Measurements from ENCODE around the gene RPUSD1.

RPUSD1 gene

DNA sequence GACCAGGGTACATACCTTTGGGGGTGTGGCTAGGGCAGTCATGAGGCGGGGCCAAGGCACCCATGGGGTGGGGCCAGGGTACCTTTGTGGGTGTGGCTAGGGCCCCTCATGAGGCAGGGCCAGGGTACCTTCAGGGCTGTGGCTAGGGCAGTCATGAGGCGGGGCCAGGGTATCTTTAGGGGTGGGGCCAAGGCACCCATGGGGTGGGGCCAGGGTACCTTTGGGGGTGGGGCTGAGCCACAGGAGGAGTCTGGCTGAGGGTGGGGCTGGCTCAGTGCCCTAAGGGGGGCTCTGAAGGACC is 8.9 kb upstream of the RPUSD1 start:
- peak; percentile 18 for ATAC-seq

GRCh38 chr16:796296-797119 is 8.3 kb upstream of the RPUSD1 start:
- Mint-ChIP-seq H3K36me3 (ENCODE audit: low read depth) (peaks cover 12% of the 10 kb centered on the region), H3K27me3 (peaks cover 2% of the 10 kb centered on the region), H3K27ac (no peak overlapping the region), H3K4me1 (no peaks in the 10 kb centered on the region), H3K4me3 (no peak overlapping the region), H3K9me3 (no peaks in the 10 kb centered on the region)
- DNase-seq (no peak), ATAC-seq (no peak)

More for the DNA sequence above, 8.9 kb upstream of the RPUSD1 start:
- Mint-ChIP-seq H3K9me3 (no peaks in the 10 kb centered on the region), H3K36me3 (ENCODE audit: low read depth) (peaks cover 10% of the 10 kb centered on the region), H3K27ac (no peak overlapping the region), H3K27me3 (peaks cover 2% of the 10 kb centered on the region), H3K4me1 (no peaks in the 10 kb centered on the region), H3K4me3 (no peak overlapping the region)
- no peak for DNase-seq

DNA sequence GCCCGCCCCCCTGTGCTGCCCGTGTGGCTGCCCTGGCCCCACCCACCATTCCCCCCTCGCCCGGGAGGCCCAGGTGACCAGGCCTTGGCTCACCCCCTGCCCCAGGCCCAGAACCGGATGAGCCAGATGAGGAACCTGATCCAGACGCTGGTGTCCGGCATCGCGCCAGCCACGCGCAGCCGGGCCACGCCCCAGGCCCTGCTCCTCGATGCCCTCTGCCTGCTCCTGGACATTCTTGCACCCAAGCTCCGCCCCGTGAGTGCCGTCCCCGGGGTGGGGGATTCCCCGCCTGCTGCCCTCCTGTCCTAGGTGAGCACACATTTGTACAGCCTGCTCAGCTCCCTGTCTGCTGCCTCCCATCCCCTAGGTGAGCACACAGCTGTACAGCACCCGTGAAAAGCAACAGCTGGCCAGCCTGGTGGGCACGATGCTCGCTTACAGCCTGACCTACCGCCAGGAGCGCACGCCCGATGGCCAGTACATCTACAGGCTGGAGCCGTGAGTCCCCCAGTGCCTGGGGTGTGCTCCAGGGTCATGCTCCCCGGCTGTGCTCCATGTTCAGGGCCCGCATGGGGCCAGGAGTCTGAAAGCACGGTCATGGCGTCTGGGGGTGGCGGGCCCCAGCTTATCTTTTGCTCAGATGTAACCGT is 7.5 kb upstream of the RPUSD1 start:
- no peak overlapping the region for H3K27ac Mint-ChIP-seq
- no peak overlapping the region for H3K4me3 Mint-ChIP-seq
- no peaks in the 10 kb centered on the region for H3K4me1 Mint-ChIP-seq
- DNase-seq (no peak), ATAC-seq (no peak)
- peaks cover 2% of the 10 kb centered on the region for H3K27me3 Mint-ChIP-seq
- no peaks in the 10 kb centered on the region for H3K9me3 Mint-ChIP-seq
- H3K36me3 Mint-ChIP-seq (ENCODE audit: low read depth): peaks cover 19% of the 10 kb centered on the region

- DNase-seq: no peak
- Mint-ChIP-seq H3K4me3 (no peak overlapping the region), H3K27me3 (peaks cover 2% of the 10 kb centered on the region), H3K4me1 (no peaks in the 10 kb centered on the region), H3K36me3 (ENCODE audit: low read depth) (peaks cover 19% of the 10 kb centered on the region), H3K27ac (no peak overlapping the region), H3K9me3 (no peaks in the 10 kb centered on the region)
- no peak for ATAC-seq
Measured at GRCh38 chr16:794853-795466, 6.8 kb upstream of the RPUSD1 start.

DNA sequence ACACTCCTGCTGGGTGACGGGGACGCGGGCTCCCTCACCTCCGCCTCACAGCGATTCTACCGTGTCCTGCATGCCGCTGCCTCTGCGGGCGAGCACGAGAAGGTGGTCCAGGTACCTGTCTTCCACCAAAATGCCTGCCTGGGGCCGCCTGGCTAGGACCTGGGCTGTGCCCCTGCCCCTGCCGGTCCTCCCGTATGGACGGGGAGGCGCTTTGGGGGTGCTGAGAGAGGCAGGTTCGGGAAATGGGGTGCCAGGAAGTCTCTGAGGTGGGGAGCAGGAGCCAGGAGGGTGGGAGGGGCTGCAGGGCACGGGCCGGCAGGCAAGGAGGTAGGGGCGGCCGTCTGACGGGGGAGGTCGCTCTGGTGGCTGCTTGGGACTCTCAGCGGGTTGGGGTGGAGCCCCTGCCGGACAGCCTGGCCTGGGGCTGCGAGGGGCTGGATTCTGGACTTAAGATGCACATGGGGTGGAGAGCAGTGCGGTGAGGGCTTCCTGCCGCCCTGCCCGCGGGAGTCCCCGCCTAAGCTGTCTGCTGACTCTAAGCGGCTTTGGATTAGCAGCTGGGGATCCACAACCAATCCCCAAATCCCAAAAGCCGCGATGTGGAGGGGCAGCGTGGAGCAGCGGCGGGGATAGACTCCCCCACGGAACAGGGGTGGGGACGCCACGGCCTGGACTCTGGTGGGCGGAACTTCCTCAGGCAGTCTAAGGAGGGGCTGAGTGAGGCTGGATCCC is 6.1 kb upstream of the RPUSD1 start:
- H3K4me3 Mint-ChIP-seq: no peak overlapping the region
- ATAC-seq (no peak), DNase-seq (no peak)
- H3K9me3 Mint-ChIP-seq: no peaks in the 10 kb centered on the region
- H3K4me1 Mint-ChIP-seq: peaks cover 2% of the 10 kb centered on the region
- peaks cover 19% of the 10 kb centered on the region for H3K36me3 Mint-ChIP-seq (ENCODE audit: low read depth)
- no peak overlapping the region for H3K27ac Mint-ChIP-seq
- H3K27me3 Mint-ChIP-seq: peaks cover 2% of the 10 kb centered on the region

DNA sequence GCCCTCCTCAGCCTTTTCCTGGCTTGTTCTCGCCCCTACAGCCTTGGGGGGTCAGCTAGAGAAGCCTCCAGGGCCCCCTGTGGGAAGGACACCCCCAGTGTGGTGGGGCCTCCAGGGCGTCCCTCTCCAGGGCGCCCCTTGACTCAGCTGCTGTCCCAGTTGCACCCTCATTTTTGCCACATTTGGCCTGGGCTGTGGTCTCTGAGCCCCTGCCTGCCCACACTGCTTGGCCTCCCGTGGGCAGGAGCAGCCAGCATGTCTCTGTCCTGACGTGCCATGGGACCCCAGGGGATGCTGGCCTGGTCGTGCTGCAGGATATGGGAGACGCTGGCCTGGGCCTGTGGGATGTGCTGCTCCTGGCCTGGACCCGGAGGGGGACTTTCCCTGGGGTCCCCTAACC is 5.2 kb upstream of the RPUSD1 start:
- H3K27ac Mint-ChIP-seq: no peak overlapping the region
- DNase-seq: no peak
- no peaks in the 10 kb centered on the region for H3K9me3 Mint-ChIP-seq
- H3K4me1 Mint-ChIP-seq: peaks cover 2% of the 10 kb centered on the region
- H3K36me3 Mint-ChIP-seq (ENCODE audit: low read depth): peaks cover 17% of the 10 kb centered on the region
- no peaks in the 10 kb centered on the region for H3K27me3 Mint-ChIP-seq
- H3K4me3 Mint-ChIP-seq: no peak overlapping the region
- no peak for ATAC-seq

DNA sequence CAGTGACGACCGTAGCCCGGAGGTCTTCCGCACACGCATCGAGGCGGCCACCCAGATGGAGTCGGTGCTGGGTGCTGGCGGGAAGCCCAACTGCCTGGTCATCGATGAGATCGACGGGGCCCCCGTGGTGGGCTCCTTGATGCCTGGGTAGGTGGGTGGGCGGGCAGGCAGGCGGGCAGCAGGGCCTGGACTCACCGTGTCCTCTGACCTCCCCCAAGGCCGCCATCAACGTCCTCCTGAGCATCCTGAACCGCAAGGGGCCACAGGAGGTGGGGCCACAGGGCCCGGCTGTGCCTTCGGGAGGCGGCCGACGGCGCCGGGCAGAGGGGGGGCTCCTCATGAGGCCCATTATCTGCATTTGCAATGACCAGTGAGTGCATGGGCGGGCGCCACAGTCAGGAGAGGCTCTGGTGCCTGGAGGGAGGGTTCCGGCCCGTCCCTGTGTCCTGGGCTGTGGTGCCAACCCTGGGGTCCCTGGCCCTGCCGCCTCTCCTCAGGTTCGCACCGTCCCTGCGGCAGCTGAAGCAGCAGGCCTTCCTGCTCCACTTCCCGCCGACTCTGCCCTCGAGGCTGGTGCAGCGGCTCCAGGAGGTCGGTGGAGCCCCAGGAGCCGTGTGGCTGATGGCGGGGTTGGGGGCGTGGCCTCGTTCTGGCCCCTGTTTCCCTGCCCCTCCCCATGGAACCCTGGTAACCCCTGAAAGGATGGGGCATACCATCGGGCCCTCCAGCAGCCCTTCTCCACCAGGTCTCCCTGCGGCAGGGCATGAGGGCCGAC is 4.2 kb upstream of the RPUSD1 start:
- Mint-ChIP-seq H3K27me3 (no peaks in the 10 kb centered on the region), H3K9me3 (no peaks in the 10 kb centered on the region), H3K27ac (no peak overlapping the region), H3K36me3 (ENCODE audit: low read depth) (peaks cover 13% of the 10 kb centered on the region), H3K4me3 (no peak overlapping the region), H3K4me1 (peaks cover 2% of the 10 kb centered on the region)
- DNase-seq (no peak), ATAC-seq (no peak)

GRCh38 chr16:791131-791530 is 3.0 kb upstream of the RPUSD1 start:
- Mint-ChIP-seq H3K36me3 (ENCODE audit: low read depth) (peaks cover 12% of the 10 kb centered on the region), H3K9me3 (no peaks in the 10 kb centered on the region), H3K4me1 (peaks cover 7% of the 10 kb centered on the region), H3K27me3 (no peaks in the 10 kb centered on the region), H3K27ac (no peak overlapping the region), H3K4me3 (peak overlapping the region; percentile 44)
- no peak for ATAC-seq
- DNase-seq: no peak

DNA sequence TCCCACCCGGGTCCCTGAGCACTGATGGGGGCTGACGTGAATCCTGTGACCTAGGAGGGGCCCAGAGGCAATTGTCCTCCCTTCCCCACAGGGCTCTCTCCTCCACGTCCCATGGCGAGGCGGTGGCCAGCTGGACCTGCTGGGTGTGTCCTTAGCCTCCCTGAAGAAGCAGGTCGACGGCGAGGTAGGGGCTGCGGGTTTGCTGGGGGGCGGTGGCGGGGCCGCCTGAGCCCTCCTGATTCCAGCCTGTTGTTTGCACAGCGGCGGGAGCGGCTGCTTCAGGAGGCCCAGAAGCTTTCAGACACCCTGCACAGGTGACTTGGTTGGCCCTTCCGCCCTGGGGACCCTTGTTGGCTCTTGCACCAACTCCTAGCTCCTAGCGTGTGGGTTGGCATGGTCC is 1.9 kb upstream of the RPUSD1 start:
- Mint-ChIP-seq H3K27me3 (no peaks in the 10 kb centered on the region), H3K9me3 (no peaks in the 10 kb centered on the region), H3K27ac (no peak overlapping the region), H3K4me3 (peak overlapping the region; percentile 72), H3K36me3 (ENCODE audit: low read depth) (peaks cover 12% of the 10 kb centered on the region), H3K4me1 (peaks cover 7% of the 10 kb centered on the region)
- DNase-seq (no peak), ATAC-seq (no peak)

DNA sequence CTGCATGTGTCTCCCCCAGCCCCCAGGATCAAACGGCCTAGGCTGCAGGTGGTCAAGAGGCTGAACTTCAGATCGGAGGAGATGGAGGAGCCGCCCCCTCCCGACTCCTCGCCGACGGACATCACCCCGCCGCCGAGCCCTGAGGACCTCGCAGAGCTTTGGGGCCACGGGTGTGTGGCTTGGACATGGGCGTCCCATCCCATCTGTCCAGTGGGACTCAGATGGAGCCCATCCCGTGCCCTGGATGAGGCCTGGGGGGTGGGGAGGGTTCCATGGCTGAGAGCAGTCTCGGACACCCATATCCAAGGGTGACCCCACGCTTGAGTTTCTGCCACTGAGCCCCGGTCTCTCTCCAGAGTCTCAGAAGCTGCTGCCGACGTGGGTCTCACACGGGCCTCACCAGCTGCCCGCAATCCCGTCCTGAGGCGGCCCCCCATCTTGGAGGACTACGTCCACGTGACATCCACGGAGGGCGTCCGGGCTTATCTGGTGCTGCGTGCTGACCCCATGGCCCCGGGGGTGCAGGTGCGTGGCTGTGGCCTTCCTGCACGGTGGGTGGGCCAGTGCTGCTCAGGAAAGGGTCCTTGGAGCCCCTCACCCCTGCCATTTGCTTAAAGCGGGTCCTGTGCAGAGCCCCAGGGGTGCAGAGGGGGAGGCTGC is 1.1 kb upstream of the RPUSD1 start:
- Mint-ChIP-seq H3K36me3 (ENCODE audit: low read depth) (peaks cover 16% of the 10 kb centered on the region), H3K9me3 (no peaks in the 10 kb centered on the region), H3K27ac (no peak overlapping the region), H3K4me1 (peaks cover 7% of the 10 kb centered on the region), H3K4me3 (peak overlapping the region; percentile 72), H3K27me3 (no peaks in the 10 kb centered on the region)
- DNase-seq: no peak
- no peak for ATAC-seq

- peak within 1 kb of the TSS; percentile 85 for H3K4me3 Mint-ChIP-seq
- H3K36me3 Mint-ChIP-seq (ENCODE audit: low read depth): peaks cover 16% of the 10 kb centered on the region
Measured at GRCh38 chr16:788399-789126, 382 bp upstream of the RPUSD1 start, which contains the start of gene CHTF18. Gene CHTF18, plus strand, starts transcription at chr16:788620. Its CDS starts 65 bp downstream, at chr16:788685.

DNA sequence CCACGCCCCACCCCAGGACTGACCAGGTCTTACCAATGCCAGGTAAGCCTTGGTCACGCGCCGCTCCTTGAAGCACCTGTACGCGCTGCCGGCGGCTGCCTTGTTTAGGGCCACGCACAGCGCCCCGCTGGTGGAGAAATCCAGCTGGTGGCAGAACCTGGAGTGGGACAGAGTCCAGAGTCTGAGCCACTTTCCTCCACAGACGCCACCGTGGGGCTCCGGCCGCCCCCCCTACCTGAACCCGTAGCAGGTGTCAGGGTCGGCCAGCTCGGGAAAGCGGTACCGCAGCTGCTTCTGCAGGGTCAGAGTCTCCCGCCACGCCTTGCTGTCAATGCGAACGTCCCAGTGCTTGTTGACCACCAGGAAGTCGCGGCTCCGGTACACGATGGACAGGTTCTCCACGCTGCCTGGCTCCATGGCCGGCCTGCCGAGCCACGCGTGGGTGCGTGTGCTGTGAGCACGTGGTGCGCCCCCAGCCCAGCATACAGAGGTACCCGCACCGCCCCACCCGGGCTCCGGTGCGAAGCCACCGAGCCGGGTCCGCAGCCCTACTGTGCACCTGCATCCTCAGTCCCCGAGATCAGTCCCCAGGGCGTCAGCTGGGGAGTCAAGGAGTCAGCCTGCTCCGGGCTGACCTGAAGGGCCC is 737 bp downstream of the RPUSD1 start:
- H3K27me3 Mint-ChIP-seq: no peaks in the 10 kb centered on the region
- DNase-seq: no peak
- H3K9me3 Mint-ChIP-seq: no peaks in the 10 kb centered on the region
- H3K36me3 Mint-ChIP-seq (ENCODE audit: low read depth): peaks cover 16% of the 10 kb centered on the region
- H3K27ac Mint-ChIP-seq: peak overlapping the region; percentile 70
- H3K4me3 Mint-ChIP-seq: peak overlapping the region; percentile 85
- peaks cover 7% of the 10 kb centered on the region for H3K4me1 Mint-ChIP-seq
- no peak for ATAC-seq

More at GRCh38 chr16:788399-789126, 382 bp upstream of the RPUSD1 start, which contains the start of gene CHTF18:
- Mint-ChIP-seq H3K4me1 (peaks cover 7% of the 10 kb centered on the region), H3K9me3 (no peaks in the 10 kb centered on the region), H3K27me3 (no peaks in the 10 kb centered on the region), H3K27ac (peak within 1 kb of the TSS; percentile 70)
- DNase-seq (peak; percentile 94), ATAC-seq (peak; percentile 80)
